Fibroblast of the aortic adventitia (primary cell): ENCODE data around the gene SF3B1. TPM values are rescaled to one million over a fixed set of nuclear protein-coding genes. Genes with fewer than 3 reads are reported as not detected.
A peak's percentile ranks its signal among the peaks of the same experiment; 100 is the strongest.

ENCODE experiments used
- DNase-seq: peaks from one replicate; pipeline ENCODE4 v3.0.0-alpha.2; 2010; ENCODE audit warnings: low read depth
- H3K4me3 ChIP-seq: 2 replicates; pipeline ENCODE4 v1.5.1; 2011; ENCODE audit warnings: low read depth, mild to moderate bottlenecking, control low read depth, low read length, moderate library complexity
- CTCF ChIP-seq: IDR thresholded peaks from 2 replicates; pipeline ENCODE4 v1.5.1; 2011; ENCODE audit warnings: mild to moderate bottlenecking, low read length, control low read depth, inconsistent platforms; ENCODE audit not compliant: insufficient read depth
- total RNA-seq: library from RNA; depleted of rRNA; stranded (reverse); fragments of >200 nt; gene quantifications from 2 replicates; pipeline ENCODE4 v1.2.3, GENCODE V29; 2012; ENCODE audit warnings: low replicate concordance

Gene SF3B1
- total RNA-seq, 1 donor: 243 TPM

- no peak for TF ChIP-seq CTCF
- DNase-seq: no peak
These were observed 66.4 kb downstream of the SF3B1 start for GRCh38 chr2:197368412-197368811.

GRCh38 chr2:197363998-197364397 is 70.8 kb downstream of the SF3B1 start:
- TF ChIP-seq CTCF: no peak
- no peak overlapping the region for H3K4me3 ChIP-seq
- no peak for DNase-seq

More at GRCh38 chr2:197368412-197368811, 66.4 kb downstream of the SF3B1 start:
- no peak overlapping the region for H3K4me3 ChIP-seq

GRCh38 chr2:197360744-197361156 is 74.1 kb downstream of the SF3B1 start:
- no peak for TF ChIP-seq CTCF
- DNase-seq: peak; percentile 51
- no peak overlapping the region for H3K4me3 ChIP-seq

GRCh38 chr2:197359859-197360258 is 75.0 kb downstream of the SF3B1 start:
- TF ChIP-seq CTCF: no peak
- DNase-seq: no peak
- no peak overlapping the region for H3K4me3 ChIP-seq

GRCh38 chr2:197358931-197359330 is 75.9 kb downstream of the SF3B1 start:
- no peak for DNase-seq
- H3K4me3 ChIP-seq: no peak overlapping the region
- TF ChIP-seq CTCF: no peak

- TF ChIP-seq CTCF: no peak
- no peak overlapping the region for H3K4me3 ChIP-seq
- DNase-seq: no peak
These were observed 76.8 kb downstream of the SF3B1 start for GRCh38 chr2:197357986-197358385.

- no peak overlapping the region for H3K4me3 ChIP-seq
- no peak for DNase-seq
- peak; percentile 52 for TF ChIP-seq CTCF
These were observed 78.7 kb downstream of the SF3B1 start for GRCh38 chr2:197356136-197356535.
